Measurements from ENCODE around the gene PRKCD.
A peak's percentile ranks its signal among the peaks of the same experiment; 100 is the strongest.

Gene PRKCD

DNA sequence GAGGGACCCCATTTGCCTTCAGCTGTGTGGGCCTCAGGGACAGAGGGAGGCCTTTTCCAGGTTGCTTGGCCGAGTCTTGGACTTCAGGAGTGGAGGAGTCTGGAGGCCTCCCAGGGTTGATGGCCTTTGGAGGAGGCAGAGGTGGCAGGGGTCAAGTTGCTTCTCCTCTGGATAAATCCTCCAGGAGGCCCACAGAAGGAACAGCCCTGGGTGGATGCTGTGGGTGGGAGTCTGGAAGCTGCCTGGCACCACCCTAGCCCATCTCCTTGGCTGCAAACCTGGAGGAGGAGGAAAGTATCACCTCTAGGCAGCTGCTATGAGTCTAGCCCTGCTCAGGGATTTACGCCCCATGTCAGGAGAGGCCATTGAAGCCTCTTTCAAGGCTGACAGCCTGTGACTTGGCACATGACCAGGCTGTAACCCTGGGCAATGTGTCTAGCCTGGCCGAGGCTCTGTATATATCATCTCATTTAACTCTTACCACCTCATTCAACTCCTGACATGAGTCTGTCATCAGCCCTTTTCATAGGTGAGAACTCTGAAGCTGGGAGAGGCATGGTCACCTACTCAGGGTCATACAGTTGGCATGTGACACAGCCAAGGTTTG lies 2.9 kb upstream of the PRKCD start:
- no peak for DNase-seq

- peak; percentile 31 for DNase-seq
These were observed 2.2 kb upstream of the PRKCD start for GRCh38 chr3:53158765-53159155.

DNA sequence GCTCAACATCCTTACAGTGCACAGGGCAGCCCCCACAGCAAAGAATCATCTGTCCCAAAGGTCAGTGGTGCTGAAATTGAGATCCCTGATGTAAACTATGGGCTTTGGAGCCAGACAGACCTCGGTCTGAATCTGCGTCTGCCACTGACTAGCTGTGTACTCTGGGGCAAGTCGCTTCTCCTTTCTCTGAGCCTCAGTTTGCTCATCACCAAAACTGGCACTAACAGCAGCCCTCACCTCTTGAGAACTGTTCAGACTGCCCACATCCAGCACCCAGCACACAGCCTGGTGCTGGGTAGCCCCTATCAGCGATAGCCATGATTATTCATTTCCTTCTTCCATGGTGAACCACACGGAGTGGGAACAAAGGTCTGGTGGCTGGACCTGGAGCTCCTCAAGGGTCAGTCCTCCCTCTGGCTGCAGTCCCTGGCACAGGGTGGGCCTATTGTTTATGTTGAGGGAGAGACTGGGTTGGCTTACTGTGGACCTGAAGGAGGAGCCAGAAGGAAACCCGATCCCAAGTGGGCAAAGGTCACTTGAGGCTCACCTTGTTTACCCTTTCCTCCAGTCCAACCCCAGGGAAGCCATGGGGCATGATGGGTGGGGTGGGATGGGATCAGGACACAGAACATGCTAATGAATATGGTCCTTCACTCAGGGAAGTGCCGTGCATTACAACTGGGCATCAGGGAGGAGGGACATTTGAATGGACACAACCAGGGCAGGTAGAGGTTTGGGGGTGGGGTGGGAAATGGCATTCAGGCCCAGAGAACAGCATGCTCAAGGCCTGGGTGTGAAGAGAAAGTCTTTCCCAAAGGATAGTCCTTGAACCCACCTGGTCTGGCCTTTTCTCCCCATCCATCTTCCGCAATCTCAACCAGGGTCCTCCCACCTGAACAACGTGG lies 1.6 kb upstream of the PRKCD start:
- no peak for DNase-seq

DNA sequence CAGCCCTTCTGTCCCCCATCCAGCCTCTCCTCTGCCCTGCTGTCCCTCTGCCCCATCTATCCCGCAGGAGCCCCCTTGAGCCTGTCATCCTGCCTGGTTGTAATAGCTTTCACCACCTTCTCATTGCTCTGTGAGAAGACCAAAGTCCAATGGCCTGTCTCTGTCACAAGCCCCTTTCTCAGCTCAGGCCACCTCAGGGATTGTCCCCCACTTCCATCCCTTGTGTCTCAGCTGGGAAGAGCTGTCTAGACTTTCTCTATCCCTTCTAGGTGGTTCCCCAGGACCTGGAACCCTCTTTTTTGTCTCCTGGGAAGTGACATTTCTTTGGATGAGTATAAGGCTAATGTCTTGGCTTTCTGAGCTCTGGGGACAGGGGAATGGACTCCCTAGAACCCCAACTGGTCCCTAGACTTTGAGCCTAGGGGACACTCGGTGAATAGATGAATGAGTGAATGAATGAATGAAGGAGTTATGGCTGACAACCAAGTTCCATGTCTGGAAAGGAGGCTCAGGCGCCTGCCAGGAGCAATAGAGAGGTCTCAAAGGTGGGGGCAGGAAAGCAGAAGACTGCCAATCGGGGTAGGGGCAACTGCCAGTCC lies 849 bp upstream of the PRKCD start:
- DNase-seq: no peak

DNA sequence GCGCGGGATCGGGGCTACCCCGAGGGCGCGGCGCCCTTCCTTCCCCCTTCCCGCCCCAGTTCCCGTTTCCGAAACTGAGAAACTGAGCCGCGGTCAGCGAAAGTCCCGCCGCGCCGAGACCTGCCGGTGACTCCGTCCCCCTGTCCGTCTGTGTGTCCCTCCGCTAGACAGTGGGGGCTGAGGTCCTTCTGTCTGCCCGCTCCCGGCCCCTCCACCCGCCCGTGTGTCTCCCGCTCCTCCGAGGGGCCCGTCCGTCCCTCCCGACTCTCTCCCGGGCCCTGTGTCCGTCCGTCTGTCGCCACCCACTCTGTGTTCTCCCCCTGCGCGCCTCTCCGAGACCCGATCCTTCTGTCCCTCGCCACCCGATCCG lies 426 bp downstream of the PRKCD start:
- no peak for DNase-seq

DNA sequence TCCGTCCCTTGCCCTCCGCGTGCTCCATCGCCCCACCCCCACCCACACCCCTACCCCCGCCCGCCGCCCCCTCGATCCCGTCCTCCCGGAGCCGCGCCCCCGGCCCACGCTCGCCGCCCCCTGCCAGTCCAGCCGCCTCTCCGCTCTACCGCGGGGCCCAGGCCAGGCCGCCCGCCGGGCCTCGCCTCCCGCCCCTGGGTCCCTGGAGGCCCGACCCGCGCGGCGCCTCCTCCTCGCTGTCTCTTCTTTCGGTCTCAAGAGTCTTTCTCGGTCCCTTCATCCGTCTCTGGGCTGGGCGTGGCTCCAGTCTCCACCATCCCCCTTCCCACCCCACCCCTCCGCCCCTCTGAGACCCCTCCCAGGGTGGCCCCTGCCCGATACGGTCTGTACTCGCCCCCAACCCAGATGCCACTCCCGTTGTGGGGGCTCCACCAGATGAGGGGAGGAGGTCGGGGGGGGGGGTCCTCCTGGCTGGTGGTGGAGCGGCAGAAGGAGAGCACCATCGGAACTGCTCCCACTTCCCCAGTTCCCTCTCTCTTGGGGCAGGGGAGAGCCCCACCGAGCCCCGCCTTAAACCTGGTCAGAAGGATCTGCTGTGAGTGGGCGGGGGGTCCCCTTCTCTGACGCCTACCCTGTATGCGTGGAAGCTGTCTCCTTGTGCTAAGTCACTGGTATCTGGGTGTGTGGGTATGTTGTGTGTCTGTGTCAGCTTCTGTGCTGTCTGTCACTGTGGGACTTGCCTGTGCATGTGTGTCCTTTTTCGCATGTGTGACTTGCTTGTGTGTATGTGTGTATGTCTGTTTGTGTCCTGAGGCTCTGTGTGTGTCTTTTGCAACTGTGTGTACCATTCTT lies 1.0 kb downstream of the PRKCD start:
- DNase-seq: no peak

DNA sequence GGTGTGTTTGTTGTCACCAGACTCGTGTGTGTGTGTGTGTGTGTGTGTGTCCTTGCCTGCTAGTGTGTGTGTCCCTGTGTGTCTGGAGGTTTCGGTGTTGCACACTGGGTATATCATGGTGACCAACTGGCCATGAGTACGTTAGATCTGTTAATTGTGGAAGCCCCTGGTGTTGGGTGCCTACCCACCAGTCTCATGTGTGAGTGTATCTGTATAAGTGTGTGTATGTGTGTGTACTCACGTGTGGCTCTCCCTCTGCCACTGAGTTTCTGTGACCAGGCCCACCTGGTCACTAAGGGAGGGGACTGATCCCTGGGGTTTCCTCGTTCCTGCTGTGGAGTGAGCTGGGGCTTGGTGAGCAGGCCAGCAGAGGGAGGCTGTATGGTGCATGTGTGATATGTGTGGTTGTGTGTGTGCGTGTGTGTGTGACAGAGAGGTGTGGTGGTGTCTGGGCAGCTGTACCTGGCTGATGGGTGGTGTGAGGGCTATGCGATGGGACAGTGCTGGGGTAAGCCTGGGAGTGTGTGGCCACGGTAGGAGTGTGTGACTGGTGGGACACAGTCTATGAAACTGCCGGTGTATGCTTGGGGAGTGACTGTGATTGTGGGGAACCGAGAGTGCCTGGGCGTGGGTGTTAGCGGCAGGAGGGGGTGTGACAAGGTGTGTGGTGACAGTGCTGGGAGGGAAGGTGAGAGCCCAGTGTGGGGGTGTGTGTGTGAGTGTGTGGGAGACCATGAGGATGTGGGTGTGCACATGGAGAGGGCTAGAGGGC lies 1.8 kb downstream of the PRKCD start:
- DNase-seq: no peak

- DNase-seq: no peak
These were observed 2.7 kb downstream of the PRKCD start for GRCh38 chr3:53163444-53164387.

DNA sequence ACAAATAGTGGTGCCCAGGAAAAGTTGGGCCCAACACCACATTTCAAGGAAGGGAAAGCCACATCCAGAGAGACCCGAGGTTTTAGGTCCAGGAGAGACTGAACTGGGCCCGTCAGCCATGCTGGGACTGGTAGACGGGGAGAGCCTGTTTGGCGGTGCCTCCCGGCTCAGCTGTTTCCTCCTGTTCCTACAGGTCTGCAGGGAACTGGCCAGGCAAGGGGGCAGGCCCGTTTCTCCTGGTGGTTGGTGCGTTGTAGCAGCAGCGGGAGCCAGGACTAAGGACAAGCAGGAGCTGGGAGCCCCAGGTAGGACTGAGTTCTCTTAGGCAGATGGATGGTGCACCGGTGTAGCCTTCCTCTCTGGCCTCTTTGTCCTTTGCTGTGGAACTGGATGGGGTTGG lies 3.9 kb downstream of the PRKCD start:
- no peak for DNase-seq

DNA sequence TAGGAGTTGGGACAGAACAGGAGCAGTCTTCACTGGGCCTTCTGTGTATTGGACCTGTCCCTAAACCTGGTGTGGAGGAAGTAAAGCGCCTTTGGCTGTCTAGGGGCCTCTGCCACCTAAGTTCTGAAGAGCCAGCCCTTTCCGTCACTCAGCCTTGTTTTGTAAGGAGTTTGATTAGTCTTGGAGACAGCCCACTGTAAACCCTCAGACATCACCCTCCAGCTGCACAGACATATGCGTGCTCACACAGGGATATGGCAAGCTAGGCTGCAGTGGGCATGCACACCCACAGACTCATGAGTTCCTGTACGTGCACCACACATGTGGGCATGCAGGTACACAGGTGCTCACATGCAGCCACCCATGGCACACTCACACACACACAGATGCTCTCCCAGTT lies 5.2 kb downstream of the PRKCD start:
- no peak for DNase-seq

DNA sequence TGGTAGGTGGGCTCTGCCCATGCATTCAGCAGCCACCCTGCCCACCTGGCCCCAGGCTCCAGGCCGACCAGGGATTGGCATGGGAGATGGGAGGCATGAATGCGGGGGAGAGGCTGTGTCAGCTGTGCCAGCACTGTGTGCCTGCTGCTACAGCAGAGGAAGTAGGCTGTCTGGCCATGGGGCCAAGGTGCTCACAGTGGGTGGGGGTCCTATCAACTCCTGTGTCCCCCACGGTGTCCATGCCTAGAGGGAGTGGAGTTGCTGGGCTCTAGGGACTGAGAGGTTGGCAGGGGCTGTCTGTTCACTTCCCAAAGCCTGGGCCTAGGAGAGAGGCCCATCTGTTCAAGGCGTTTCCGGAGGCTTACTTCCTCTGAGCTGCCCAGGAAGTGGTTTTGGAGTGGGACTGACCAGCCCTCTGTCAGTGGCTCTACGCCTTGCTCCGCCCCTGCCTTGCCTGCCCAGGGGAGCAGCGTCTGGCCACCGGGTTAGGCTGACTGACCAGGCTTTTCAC lies 5.8 kb downstream of the PRKCD start:
- DNase-seq: peak; percentile 72

DNA sequence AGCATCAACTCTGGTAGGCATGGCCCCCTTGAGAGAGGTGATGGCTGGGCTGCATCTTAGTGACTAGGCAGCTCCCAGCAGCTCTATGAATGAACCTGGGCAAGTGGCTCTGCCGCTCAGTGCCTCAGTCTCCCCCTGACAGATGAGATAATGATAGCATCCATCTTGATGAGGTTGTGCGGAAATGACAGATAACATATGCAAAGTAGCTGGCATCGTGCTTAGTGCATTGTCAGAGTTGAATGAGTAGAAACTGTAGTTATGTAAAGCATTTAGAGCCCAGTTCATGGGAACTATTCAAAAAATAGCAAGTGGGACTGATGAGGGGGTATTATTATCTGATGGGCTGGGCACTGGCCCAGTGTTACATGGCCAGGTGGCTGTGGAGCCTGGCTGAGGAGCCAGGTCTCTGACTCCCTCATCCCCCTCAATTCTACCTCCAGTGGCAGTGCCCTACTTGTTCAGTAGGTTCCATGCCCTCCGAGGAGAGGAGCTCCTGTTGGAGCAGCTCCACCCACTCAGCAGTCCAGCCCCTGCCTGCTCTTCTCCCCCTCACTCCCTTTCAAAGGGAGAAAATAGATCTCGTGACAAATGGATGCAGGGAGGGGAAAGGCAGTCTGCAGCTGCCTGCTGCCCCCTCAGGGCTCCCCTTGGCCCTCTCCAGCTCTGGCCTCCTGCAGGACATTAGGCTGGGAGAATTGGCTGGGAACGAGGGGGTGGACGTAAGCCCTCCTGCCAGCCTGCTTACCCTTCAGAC lies 6.6 kb downstream of the PRKCD start:
- DNase-seq: no peak

DNA sequence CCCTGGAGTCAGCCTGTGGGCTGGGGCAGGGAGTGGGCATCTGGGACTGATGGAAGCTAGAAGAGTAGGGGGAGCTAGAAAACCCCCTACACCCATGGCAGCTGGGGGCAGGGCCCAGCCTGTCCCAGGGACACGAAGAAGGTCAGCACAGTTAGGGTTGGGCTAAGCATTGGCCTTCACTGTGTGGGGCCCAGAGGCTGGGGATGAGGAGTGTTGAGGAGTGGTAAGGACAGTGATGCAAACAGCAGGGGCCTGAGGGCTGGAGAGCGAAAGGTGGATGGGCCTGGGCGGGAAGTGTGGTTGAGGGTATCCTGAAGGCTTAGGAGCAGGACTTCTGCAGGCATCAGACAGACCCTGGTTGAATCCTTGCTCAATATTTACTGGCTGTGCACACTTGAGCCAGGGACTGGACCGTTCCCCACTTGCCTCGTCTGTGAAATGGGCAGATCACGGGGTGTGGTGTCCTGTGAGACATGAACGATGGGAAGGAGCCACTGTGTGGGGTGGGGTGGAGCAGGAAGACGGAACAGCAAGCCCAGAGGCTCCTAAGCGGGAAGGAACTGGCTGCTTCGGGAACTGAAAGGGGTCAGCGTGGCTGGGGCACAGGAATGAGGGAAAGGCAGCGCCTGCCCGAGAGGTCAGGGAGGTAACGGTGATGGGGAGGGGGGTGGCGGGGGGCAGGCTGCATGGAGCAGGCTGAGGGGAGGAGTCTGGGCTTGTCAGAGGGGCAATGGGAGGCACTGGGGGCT lies 7.3 kb downstream of the PRKCD start:
- DNase-seq: no peak

- peak; percentile 94 for DNase-seq
These were observed 8.2 kb downstream of the PRKCD start for GRCh38 chr3:53169045-53169831.

DNA sequence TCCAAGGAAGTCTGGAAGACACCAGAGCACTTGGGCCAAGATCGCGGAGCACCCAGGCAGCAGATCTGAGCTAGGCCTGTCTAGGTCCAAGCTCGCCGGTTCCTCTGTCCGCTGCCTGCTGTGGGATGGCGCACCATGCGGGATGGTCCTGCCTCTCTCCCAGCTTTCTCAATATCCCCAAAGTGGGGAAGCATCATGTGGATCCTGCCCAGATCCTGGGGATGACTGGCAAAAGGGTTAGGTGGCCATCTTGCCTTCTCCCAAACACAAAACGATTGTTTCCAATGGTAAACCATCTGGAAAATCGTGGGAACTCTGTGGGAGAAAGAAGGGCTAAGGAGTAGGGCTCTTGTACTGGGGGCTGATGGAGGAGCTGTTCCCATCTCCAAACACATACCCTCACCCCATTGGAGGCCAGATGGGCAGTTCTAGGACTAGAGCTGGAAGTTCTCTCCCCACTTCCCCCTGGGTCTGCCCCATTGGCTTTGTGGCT lies 8.9 kb downstream of the PRKCD start:
- no peak for DNase-seq

GRCh38 chr3:53170325-53171063 lies 9.5 kb downstream of the PRKCD start:
- DNase-seq: peak; percentile 94

DNA sequence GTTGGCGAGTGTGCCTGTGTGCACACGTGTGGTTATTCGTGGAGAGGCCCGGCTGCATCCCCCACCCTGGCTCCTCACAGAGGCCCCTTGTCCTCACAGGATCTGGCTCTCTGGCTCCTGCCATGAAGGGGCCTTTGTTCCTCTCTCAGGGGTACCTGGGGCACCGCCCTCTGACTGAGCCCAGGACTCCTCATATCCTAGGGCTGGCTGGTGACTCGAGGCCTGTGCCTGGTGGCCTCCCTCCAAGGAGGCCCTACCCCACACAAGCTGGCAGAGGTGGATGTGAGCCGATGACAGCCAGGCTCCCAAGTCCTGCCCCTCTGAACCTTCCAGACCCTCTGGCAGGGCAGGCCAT lies 10.0 kb downstream of the PRKCD start:
- DNase-seq: no peak

Data from GF-D8 (cell line).